ENCODE measurements around the gene CNTN6.

DNA sequence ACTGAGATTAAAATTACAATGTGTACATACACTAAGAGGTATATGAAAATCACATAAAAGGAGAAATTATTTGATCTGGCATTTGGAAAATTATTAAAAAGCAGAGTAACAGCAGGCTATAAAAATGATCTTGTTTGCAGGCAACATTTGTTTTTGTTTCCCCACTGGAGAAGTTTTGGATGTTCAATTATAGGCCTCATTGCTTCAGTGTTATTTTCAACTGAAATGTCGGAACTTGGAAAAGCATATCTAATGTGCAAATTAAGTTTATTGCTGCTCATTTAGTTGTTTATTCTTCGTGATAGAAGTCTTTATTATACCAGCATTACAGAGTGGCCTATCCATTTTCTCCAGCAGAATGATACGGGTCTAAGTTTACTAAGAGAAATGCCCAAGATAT is 263.3 kb downstream of the CNTN6 start:
- TF ChIP-seq EZH2phosphoT487 (IDR thresholded peaks at IDR 0.05; ENCODE audit: borderline replicate concordance, low read depth) = no peak
- TF ChIP-seq USF2 (IDR thresholded peaks at IDR 0.05; ENCODE audit: borderline replicate concordance, low read depth, low read length) = no peak
- TF ChIP-seq CTCF (IDR thresholded peaks at IDR 0.05) = no peak
- no peak for TF ChIP-seq FOSL2 (IDR thresholded peaks at IDR 0.05; ENCODE audit: borderline replicate concordance, low read depth)
- no peak for TF ChIP-seq TAF1 (IDR thresholded peaks at IDR 0.05; ENCODE audit: borderline replicate concordance, low read depth, low read length)
- TF ChIP-seq GABPA (IDR thresholded peaks at IDR 0.05; ENCODE audit: low read depth) = no peak
- no peak for TF ChIP-seq EP300 (IDR thresholded peaks at IDR 0.05; ENCODE audit: borderline replicate concordance in 1 of 2, low read depth in 1 of 2, low read length in 1 of 2)
- no peak for TF ChIP-seq FOXM1 (IDR thresholded peaks at IDR 0.05; ENCODE audit: low read depth)
- no peak for TF ChIP-seq RAD21 (IDR thresholded peaks at IDR 0.05; ENCODE audit: low read length)
